Esophagus squamous epithelium (tissue), 5 donors: Measurements from ENCODE around the gene DDIT4. TPM values are rescaled to one million over a fixed set of nuclear protein-coding genes. Genes with fewer than 3 reads are reported as not detected.
A peak's percentile ranks its signal among the peaks of the same experiment; 100 is the strongest.

Experiments
- DNase-seq: peaks from one replicate; lab custom pipeline; 2025; lab: John Stamatoyannopoulos, UW
- H3K27ac ChIP-seq, 4 donors: fragments of 200-600 bp; sonication (generic); one replicate each; pipeline ENCODE4 v1.5.1; 2016 to 2019; ENCODE audit warnings: mild to moderate bottlenecking in 1 of 4
- H3K27me3 ChIP-seq, 4 donors: fragments of 200-600 bp; sonication (generic); 1 replicate in 3 of 4; 2 replicates in 1 of 4; pipeline versions ENCODE4 v1.5.1 to v1.6.0; 2017 to 2021; ENCODE audit warnings: antibody characterized with exemption in 1 of 4
- H3K36me3 ChIP-seq, 3 donors: fragments of 200-600 bp; sonication (generic); one replicate each; pipeline ENCODE4 v1.5.1; 2016 to 2019
- H3K4me1 ChIP-seq, 3 donors: fragments of 200-600 bp; sonication (generic); one replicate each; pipeline ENCODE4 v1.5.1; 2017 to 2019
- H3K4me3 ChIP-seq, 4 donors: fragments of 200-600 bp; sonication (generic); 1 replicate in 3 of 4; 2 replicates in 1 of 4; pipeline ENCODE4 v1.5.1; 2016 to 2019; ENCODE audit warnings: mild to moderate bottlenecking in 2 of 4, moderate library complexity in 1 of 4
- H3K9me3 ChIP-seq, 3 donors: fragments of 200-600 bp; sonication (generic); one replicate each; pipeline ENCODE4 v1.5.1; 2016 to 2019
- CTCF ChIP-seq, 6 experiments: fragments of 450-650 bp in 4 of 6; fragments of 200-600 bp in 2 of 6; sonication (generic) in 2 of 6; IDR thresholded peaks; one replicate each; pipeline ENCODE4 v1.5.1; 2016 to 2019; ENCODE audit warnings: antibody characterized with exemption in 6 of 6, mild to moderate bottlenecking in 4 of 6, moderate library complexity in 4 of 6
- POLR2A ChIP-seq, 4 donors: fragments of 450-650 bp; IDR thresholded peaks; one replicate each; pipeline ENCODE4 v1.6.1; 2017; ENCODE audit warnings: antibody characterized with exemption in 4 of 4, mild to moderate bottlenecking in 4 of 4, moderate library complexity in 3 of 4
- WGBS, 2 donors: methylation state at CpG; one replicate each; pipeline ENCODE4 v1.1.5; 2018; 5-methylcytosine and 5-hydroxymethylcytosine counted together
- intact Hi-C: fragments of 100-400 bp; cut with DNase I; formaldehyde crosslinking; loops from one replicate; pipeline ENCODE4 v1.15.0; 2022
- total RNA-seq, 4 donors: library from RNA; depleted of rRNA; stranded (reverse); fragments of >200 nt; gene quantifications; one replicate each; pipeline ENCODE4 v1.1.0, GENCODE V29; 2016
- donor health status: DM: yes; HTN: yes; CAD: no.

DDIT4 gene
- total RNA-seq, 4 donors from 2014 or later = 49.4 to 384 (median 138) TPM

- TF ChIP-seq POLR2A (IDR thresholded peaks at IDR 0.05) = no peak
- TF ChIP-seq CTCF (IDR thresholded peaks at IDR 0.05) = no peak
- no peak for DNase-seq
- H3K27ac ChIP-seq = peak overlapping the region; percentile 88 to 95 (median 92)
- intact Hi-C loops = no loop called here
- H3K36me3 ChIP-seq = no peaks in the 10 kb centered on the region
- peaks cover 65 to 93% (median 75%) of the 10 kb centered on the region in 3 donors for H3K4me1 ChIP-seq
- no peaks in the 10 kb centered on the region for H3K9me3 ChIP-seq
- WGBS, 2 donors = 81% methylated on average over 12 of the region's 12 CpGs; no CpG with 5 or more reads in 1 of the 2 donors
- no peaks in the 10 kb centered on the region for H3K27me3 ChIP-seq
- no peak overlapping the region for H3K4me3 ChIP-seq
Measured at GRCh38 chr10:72323771-72324191, 50.1 kb downstream of the DDIT4 start.

Other genes starting within 250 kb of the DDIT4 start
- 1 to 10 TPM; 2.6 to 8.1 (median 5.0) TPM for gene SPOCK2, start 185.4 kb upstream of the DDIT4 start, total RNA-seq
- 100 to 1,000 TPM in 1 of 4 donors, 10 to 100 TPM in 3; 34.2 to 104 (median 58.1) TPM for gene ANAPC16, start 57.9 kb upstream of the DDIT4 start, total RNA-seq
- gene ASCC1, start 57.6 kb upstream of the DDIT4 start, total RNA-seq = 10 to 100 TPM; 18.7 to 28.4 (median 24.7) TPM
- 10 to 100 TPM; 22.7 to 34.0 (median 23.8) TPM for gene DNAJB12, start 81.0 kb downstream of the DDIT4 start, total RNA-seq